ENCODE data around the gene ARL9. TPM values are rescaled to one million over a fixed set of nuclear protein-coding genes. Genes with fewer than 3 reads are reported as not detected.

The ARL9 gene
- total RNA-seq, 4 donors from 2014 or later = 0.46 TPM; not detected in 3

GRCh38 chr4:56477192-56477702 lies 28.3 kb upstream of the ARL9 start:
- H3K27me3 ChIP-seq = no peaks in the 10 kb centered on the region
- no peak for DNase-seq
- no peak overlapping the region for H3K4me3 ChIP-seq
- intact Hi-C loops (cut with DNase I; ENCODE audit: low total_unique reads) (no loop called here), in situ Hi-C loops (cut with MboI; ENCODE audit: low sequenced_read_pairs in 4 of 4) (no loop called here)
- H3K27ac ChIP-seq = no peak overlapping the region
- no peak for ATAC-seq
- TF ChIP-seq POLR2A (IDR thresholded peaks at IDR 0.05) (no peak), CTCF (IDR thresholded peaks at IDR 0.05 in 4 of 5, conservative IDR thresholded peaks at IDR 0.05 in 1 of 5) (no peak)
- no peaks in the 10 kb centered on the region for H3K4me1 ChIP-seq
- peaks cover 0 to 77% of the 10 kb centered on the region in 2 donors for H3K36me3 ChIP-seq
- H3K9me3 ChIP-seq = no peaks in the 10 kb centered on the region

GRCh38 chr4:56480691-56481090 lies 24.9 kb upstream of the ARL9 start:
- H3K4me3 ChIP-seq = no peak overlapping the region
- intact Hi-C loops (cut with DNase I; ENCODE audit: low total_unique reads) (no loop called here), in situ Hi-C loops (cut with MboI; ENCODE audit: low sequenced_read_pairs in 4 of 4) (no loop called here)
- H3K27me3 ChIP-seq = no peaks in the 10 kb centered on the region
- TF ChIP-seq POLR2A (IDR thresholded peaks at IDR 0.05) = no peak
- TF ChIP-seq CTCF (IDR thresholded peaks at IDR 0.05 in 4 of 5, conservative IDR thresholded peaks at IDR 0.05 in 1 of 5) = no peak
- no peaks in the 10 kb centered on the region for H3K9me3 ChIP-seq
- ATAC-seq = no peak
- H3K36me3 ChIP-seq = peaks cover 0 to 81% of the 10 kb centered on the region in 2 donors
- H3K4me1 ChIP-seq = no peaks in the 10 kb centered on the region
- H3K27ac ChIP-seq = no peak overlapping the region
- no peak for DNase-seq

GRCh38 chr4:56496241-56496640 lies 9.3 kb upstream of the ARL9 start:
- Histone ChIP-seq H3K9me3 (no peaks in the 10 kb centered on the region), H3K27ac (no peak overlapping the region), H3K36me3 (peaks cover 0 to 94% of the 10 kb centered on the region in 2 donors), H3K4me1 (no peaks in the 10 kb centered on the region), H3K27me3 (no peaks in the 10 kb centered on the region), H3K4me3 (no peak overlapping the region)
- DNase-seq (no peak), ATAC-seq (no peak)
- no peak for TF ChIP-seq CTCF (IDR thresholded peaks at IDR 0.05 in 4 of 5, conservative IDR thresholded peaks at IDR 0.05 in 1 of 5)
- intact Hi-C loops (cut with DNase I; ENCODE audit: low total_unique reads) (no loop called here), in situ Hi-C loops (cut with MboI; ENCODE audit: low sequenced_read_pairs in 4 of 4) (no loop called here)

GRCh38 chr4:56511098-56511497 lies 5.5 kb downstream of the ARL9 start:
- intact Hi-C loops (cut with DNase I; ENCODE audit: low total_unique reads) (no loop called here), in situ Hi-C loops (cut with MboI; ENCODE audit: low sequenced_read_pairs in 4 of 4) (no loop called here)
- no peak for ATAC-seq

More at GRCh38 chr4:56511098-56511497, 5.5 kb downstream of the ARL9 start:
- H3K27me3 ChIP-seq = peaks cover 3 to 4% (median 4%) of the 10 kb centered on the region in 3 donors
- no peaks in the 10 kb centered on the region for H3K4me1 ChIP-seq
- no peak for DNase-seq
- H3K27ac ChIP-seq = no peak overlapping the region
- H3K9me3 ChIP-seq = no peaks in the 10 kb centered on the region
- no peak overlapping the region for H3K4me3 ChIP-seq
- no peaks in the 10 kb centered on the region for H3K36me3 ChIP-seq
- TF ChIP-seq POLR2A (IDR thresholded peaks at IDR 0.05) (no peak), CTCF (IDR thresholded peaks at IDR 0.05 in 4 of 5, conservative IDR thresholded peaks at IDR 0.05 in 1 of 5) (no peak)
